AG20443 (cell line): ENCODE data around the gene UTP25.
"Not testable (repeated sequence)": the region's sequence is repeated elsewhere in the genome, so short reads cannot be mapped to it uniquely, and the experiment has no call there.

Source experiments
- DNase-seq: peaks from one replicate; pipeline ENCODE4 v3.0.0; 2012; ENCODE audit warnings: low spot score, mixed read lengths

Gene UTP25, protein sequence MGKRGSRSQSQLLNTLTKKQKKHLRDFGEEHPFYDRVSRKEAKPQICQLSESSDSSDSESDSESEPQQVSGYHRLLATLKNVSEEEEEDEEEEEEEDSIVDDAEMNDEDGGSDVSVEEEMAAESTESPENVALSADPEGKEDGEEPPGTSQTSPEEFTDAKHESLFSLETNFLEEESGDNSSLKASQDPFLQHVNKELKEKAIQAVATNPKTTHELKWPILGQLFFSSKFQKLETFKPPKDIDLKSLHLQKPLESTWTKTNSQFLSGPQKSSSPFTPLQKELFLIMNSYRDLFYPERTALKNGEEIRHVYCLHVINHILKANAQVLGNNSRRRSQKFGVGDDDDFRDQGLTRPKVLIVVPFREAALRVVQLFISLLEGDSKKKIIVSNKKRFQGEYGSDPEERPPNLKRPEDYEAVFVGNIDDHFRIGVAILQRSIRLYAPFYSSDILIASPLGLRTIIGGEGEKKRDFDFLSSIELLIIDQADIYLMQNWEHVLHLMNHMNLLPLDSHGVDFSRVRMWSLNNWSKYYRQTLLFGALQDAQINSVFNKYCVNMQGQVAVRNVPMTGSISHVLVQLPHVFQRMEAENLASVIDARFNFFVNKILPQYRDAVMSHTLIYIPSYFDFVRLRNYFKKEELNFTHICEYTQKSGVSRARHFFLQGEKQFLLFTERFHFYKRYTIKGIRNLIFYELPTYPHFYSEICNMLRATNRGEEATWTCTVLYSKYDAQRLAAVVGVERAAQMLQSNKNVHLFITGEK

GRCh38 chr1:209827384-209828262 lies at the start of gene UTP25:
UTP25 (plus strand) TSS chr1:209827972; CDS start chr1:209828064, 92 bp downstream.
- peak; percentile 92 for DNase-seq

GRCh38 chr1:209778102-209778501 lies 49.7 kb upstream of the UTP25 start:
- DNase-seq = no peak

GRCh38 chr1:209780268-209780667 lies 47.5 kb upstream of the UTP25 start:
- DNase-seq = no peak

DNA sequence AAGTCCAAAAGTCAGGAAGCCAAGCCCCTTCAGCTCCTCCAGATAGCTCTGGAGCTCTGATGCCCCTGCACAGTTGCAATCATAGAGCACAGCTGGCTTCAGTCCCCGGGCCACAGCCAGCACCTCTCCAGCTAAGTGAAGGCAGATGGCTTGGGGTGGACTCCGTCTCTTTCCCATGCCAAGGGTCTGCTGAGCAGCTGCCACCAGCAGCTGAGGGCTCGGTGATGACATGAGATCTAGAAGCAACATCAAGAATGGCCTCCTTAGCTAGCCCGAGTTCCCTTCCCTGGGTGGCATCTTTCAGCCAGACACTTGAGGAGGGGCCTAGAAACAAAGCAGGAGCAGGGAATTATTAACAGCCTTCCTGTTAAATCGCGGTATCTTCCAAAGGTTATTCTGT lies 44.4 kb upstream of the UTP25 start:
- DNase-seq = no peak

GRCh38 chr1:209784265-209785169 lies 43.3 kb upstream of the UTP25 start, which contains the start of gene C1orf74:
C1orf74 (minus strand) TSS chr1:209784559; CDS start chr1:209783634, 925 bp downstream.
- DNase-seq = peak; percentile 100

DNA sequence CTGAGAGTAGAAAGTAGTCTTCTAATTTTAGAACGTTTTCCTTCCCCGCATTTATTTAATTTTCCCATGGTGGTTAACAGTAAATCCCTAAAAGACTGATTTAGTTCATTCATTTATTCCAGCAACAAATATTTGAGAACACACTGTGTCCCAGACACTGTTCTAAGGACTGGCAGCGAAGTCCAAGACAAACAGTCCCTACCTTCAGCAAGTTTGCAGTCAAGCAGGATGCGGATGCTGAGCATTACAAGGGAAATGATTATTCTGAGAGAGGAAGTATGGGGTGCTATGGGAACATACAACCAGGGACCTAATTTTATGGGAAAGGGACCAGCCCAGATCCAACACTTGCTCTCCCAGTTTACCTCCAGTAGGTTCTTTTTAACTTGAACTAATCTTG lies 42.2 kb upstream of the UTP25 start:
- DNase-seq = no peak

DNA sequence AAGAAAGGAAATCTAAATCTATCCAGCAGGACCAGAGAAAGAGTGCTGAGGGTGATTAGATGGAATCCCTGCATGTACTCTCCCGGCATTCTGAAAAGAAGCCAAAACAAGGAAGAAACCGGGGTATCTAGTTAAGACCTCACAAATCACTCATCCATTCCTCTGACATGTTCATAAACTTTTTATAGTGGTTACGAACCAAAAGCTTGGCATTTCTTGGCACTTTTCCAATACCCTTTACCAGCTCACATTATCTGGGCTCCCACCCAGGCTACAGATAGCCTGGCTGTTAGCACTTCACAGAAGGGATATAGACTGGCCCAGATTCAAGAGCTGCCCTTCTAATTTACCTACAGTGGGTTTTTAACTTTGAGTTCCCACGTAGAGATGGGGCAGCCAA lies 41.6 kb upstream of the UTP25 start:
- DNase-seq = no peak

- DNase-seq = no peak
Observed at GRCh38 chr1:209787551-209787950, 40.2 kb upstream of the UTP25 start.

- no peak for DNase-seq
Observed at GRCh38 chr1:209789245-209789644, 38.5 kb upstream of the UTP25 start.

GRCh38 chr1:209790286-209791193 lies 37.2 kb upstream of the UTP25 start:
- no peak for DNase-seq

DNA sequence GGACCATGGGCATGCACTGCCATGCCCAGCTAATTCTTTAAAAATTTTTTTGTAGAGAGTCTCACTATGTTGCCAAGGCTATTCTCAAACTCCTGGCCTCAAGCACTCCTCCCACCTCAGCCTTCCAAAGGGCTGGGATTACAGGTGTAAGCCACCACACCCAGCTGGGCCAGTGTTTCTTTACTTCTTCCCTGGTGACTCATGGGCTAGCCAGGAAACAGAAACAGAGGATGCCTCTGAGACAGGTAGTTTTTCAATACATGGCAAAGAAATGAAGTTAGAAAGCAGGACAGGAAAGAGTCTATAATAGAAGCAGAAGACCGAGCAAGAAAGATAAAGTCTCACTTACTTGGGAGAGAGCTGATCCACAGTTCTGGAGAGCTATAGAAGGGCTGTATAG lies 35.9 kb upstream of the UTP25 start:
- no peak for DNase-seq

- not testable (repeated sequence) for DNase-seq
Observed at GRCh38 chr1:209793711-209794110, 34.1 kb upstream of the UTP25 start.

DNA sequence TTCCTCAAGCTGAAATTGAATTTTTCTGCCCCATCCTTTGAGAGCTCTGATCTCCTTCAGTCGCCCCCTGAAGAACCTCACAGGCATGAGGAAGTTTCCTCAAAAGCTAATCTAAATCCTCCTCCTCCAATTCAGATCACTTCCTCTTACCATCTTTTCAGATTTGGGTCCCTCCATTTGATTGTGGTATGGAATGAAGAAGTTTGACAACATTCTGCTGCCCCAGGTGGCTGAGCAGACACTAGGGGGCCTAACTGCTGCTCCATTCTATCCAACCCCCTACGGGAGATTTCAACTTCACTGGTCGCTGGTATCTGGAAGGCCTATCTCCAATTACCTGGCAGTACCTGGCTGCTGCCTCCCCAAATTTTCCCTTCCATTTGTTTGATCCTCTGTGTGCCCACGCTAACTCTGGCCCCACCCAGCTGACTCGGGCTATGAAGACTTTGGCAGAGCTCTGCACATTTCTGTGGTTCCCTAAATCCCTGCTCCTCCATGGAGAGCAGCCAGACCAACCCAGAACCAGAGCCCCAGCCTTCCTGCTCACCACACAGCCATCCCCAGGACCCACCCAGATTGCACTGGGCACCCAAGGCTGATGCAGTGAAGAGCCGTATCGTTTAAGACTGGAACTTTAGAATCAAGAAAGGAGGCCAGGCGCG lies 29.7 kb upstream of the UTP25 start:
- DNase-seq = peak; percentile 82

GRCh38 chr1:209800984-209801834 lies 26.6 kb upstream of the UTP25 start:
- DNase-seq = no peak

- DNase-seq = no peak
Observed at GRCh38 chr1:209802117-209802779, 25.5 kb upstream of the UTP25 start.

GRCh38 chr1:209802780-209803152 lies 25.0 kb upstream of the UTP25 start:
- DNase-seq = no peak

GRCh38 chr1:209803568-209803967 lies 24.2 kb upstream of the UTP25 start:
- DNase-seq = no peak

DNA sequence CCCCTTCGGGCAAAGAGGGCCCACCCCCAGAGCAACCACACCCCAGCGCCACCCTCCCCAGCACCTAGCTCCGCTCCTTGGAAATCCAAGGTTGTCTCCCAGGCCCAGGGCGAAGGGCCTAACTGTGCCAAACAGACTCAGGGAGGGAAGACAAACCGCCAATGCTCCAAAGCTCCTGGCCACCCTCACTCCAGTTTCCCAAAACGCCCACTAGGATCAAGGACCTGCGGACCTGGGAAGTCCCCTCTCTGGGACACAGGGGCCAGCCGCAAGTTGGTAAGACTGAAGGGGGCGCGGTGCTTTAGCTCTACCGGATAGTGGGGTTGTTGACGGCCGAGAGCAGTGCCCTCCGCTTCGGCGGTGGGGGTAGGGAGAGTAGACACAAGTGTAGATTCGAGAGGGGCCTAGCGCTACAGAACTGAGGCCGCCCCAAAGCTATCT lies 22.4 kb upstream of the UTP25 start:
- DNase-seq = no peak
